OCI-LY1 (cell line): ENCODE results near the gene MVB12B.

Source experiments
- EZH2 ChIP-seq: fragments of 200-600 bp; sonication (generic), shearing (Covaris generic); IDR thresholded peaks from 2 replicates; pipeline ENCODE4 v1.8.0; 2017; ENCODE audit warnings: borderline replicate concordance, mixed run types, mild to moderate bottlenecking, antibody characterized with exemption, low read length, moderate library complexity, mixed read lengths
- TF ChIP-seq, protein P1 (sequence below): fragments of 200-600 bp; sonication (generic), shearing (Covaris generic); IDR thresholded peaks from 2 replicates; pipeline ENCODE4 v1.5.1; 2017; ENCODE audit warnings: mild to moderate bottlenecking, antibody characterized with exemption, low read length, moderate library complexity, mixed read lengths

DNA sequence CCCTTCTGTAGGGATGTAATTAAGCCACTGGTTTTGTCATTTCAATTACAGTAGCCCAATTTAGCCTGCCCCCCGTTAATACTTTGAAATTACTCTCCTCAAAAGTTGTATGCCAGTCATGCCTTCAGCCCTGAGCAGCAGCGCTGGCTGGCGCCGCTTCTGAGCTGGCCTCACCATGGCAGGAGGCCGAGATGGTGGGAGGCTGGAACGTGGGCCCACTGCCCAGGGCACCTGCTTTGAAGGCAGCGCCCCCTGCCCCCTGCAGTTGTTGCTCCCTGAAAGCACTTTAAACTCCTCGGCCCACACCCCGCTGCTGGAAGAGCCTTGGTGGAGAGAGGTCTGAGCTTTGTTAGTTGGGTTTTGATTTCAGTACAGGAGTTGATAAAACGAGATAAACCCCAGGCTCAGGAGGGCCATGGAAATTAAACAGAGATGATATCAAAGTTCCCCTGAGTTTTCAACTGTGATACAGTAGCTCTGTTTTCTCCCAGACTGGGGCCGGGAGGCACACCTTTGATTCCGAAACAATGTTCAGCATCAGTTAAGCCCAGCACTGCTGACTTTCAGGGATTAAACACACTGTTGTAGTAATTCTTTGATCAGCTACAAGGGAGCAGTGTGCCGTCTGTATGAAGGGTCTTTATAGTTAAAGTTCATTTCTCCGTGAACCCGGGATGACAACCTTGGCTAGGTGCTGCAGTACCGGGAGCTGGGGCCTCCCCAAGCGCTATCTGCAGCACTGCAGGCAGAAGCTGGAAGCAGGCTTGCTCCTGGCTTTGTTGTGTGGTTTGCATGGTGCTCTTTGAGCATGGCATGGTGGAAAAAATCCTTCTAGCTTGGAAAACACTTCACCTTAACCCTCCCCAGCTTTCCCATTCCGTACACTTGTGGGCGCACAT, 9.5 kb downstream of the MVB12B start:
- TF ChIP-seq, protein P1, sequence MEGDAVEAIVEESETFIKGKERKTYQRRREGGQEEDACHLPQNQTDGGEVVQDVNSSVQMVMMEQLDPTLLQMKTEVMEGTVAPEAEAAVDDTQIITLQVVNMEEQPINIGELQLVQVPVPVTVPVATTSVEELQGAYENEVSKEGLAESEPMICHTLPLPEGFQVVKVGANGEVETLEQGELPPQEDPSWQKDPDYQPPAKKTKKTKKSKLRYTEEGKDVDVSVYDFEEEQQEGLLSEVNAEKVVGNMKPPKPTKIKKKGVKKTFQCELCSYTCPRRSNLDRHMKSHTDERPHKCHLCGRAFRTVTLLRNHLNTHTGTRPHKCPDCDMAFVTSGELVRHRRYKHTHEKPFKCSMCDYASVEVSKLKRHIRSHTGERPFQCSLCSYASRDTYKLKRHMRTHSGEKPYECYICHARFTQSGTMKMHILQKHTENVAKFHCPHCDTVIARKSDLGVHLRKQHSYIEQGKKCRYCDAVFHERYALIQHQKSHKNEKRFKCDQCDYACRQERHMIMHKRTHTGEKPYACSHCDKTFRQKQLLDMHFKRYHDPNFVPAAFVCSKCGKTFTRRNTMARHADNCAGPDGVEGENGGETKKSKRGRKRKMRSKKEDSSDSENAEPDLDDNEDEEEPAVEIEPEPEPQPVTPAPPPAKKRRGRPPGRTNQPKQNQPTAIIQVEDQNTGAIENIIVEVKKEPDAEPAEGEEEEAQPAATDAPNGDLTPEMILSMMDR, result no peak
- TF ChIP-seq EZH2, result no peak
